SH-SY5Y (cell line): ENCODE measurements around the gene RCAN2.

Experiments
- GATA2 ChIP-seq: IDR thresholded peaks from 2 replicates; pipeline ENCODE4 v1.6.1; 2011; ENCODE audit warnings: mild to moderate bottlenecking, low read depth, low read length
- GATA3 ChIP-seq: IDR thresholded peaks from 2 replicates; pipeline ENCODE4 v1.6.1; 2011; ENCODE audit warnings: low read depth, mild to moderate bottlenecking, low read length, moderate library complexity

- no peak for TF ChIP-seq GATA2
- TF ChIP-seq GATA3: no peak
Observed at GRCh38 chr6:46378882-46379416, 112.3 kb downstream of the RCAN2 start.
